Prostate gland (tissue), 2 donors: ENCODE measurements around the gene SLC6A3. TPM values are rescaled to one million over a fixed set of nuclear protein-coding genes. Genes with fewer than 3 reads are reported as not detected.

Experiments
- total RNA-seq, 2 donors: library from RNA; depleted of rRNA; stranded (reverse); fragments of >200 nt; gene quantifications; one replicate each; pipeline ENCODE4 v1.1.0, GENCODE V29; 2016

The SLC6A3 gene
- total RNA-seq, 2 donors from 2014 or later = 4.6 TPM; not detected in 1

Other genes with a start within 250 kb of the SLC6A3 start
- gene SLC6A19, start 243.8 kb downstream of the SLC6A3 start, total RNA-seq = under 1 TPM; 0.09 to 0.17 TPM
- not detected for gene SLC6A18, start 220.1 kb downstream of the SLC6A3 start, total RNA-seq
- 1 to 10 TPM in 1 of 2 donors, not detected in 1; 3.6 TPM for gene TERT, start 150.4 kb downstream of the SLC6A3 start, total RNA-seq
- 100 to 1,000 TPM; 105 to 135 TPM for gene CLPTM1L, start 100.3 kb downstream of the SLC6A3 start, total RNA-seq
- 10 to 100 TPM; 22.6 to 23.9 TPM for gene LPCAT1, start 78.5 kb upstream of the SLC6A3 start, total RNA-seq